HG02610 (cell line): ENCODE data around the gene AACS.
"Not testable (repeated sequence)": the region's sequence is repeated elsewhere in the genome, so short reads cannot be mapped to it uniquely, and the experiment has no call there.

Experiments used
- ATAC-seq: cut with Tn5 transposase; IDR thresholded peaks from one replicate; pipeline ENCODE4 v1.9.1; 2021; ENCODE audit warnings: mild to moderate bottlenecking, moderate library complexity; ENCODE audit not compliant: unreplicated experiment

Gene AACS

GRCh38 chr12:125090437-125090836, 25.2 kb downstream of the AACS start:
- ATAC-seq: no peak

DNA sequence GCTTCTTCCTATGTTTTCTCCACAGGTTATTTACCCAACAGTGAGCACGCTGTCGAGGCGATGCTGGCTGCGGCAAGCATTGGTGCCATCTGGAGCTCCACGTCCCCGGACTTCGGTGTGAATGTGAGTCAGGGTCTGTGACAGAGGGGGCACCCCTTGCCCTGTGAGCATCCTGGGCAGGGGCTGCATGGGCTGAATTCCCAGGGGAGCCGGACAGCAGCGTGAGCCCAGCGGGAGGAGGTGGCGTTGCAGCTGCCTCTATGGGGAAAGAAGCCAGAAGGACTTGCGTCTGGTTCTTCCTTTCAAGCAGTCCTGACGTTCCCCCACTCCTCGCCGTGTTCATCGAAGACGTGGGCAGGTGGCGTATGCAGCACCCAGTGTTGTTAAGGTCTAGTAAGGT, 26.2 kb downstream of the AACS start:
- ATAC-seq: no peak

GRCh38 chr12:125092108-125092871, 27.1 kb downstream of the AACS start:
- ATAC-seq: no peak

- ATAC-seq: no peak
These were observed 27.8 kb downstream of the AACS start for GRCh38 chr12:125092872-125093680.

- no peak for ATAC-seq
These were observed 28.6 kb downstream of the AACS start for GRCh38 chr12:125093681-125094330.

DNA sequence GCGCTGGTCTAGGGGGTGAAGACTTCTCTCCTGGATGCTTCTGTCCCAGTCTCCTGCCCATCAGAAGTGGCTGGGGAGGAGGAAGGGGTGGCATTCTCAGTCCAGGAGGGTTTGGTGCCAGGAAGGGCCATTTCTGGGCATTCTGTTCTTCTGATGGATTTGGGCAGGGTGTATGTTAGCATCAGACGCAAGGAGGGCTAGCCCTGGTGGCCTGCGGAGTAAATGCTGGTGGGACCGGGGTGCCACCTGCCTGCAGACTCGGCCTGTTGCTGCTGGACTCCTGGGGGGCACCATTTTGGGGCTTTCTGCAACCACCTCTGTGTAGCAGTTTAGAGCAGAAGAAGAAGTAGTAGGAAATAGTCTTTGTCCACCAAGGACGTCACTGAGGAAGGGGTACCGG, 31.7 kb downstream of the AACS start:
- no peak for ATAC-seq

- ATAC-seq: no peak
These were observed 32.2 kb downstream of the AACS start for GRCh38 chr12:125097427-125097826.

- no peak for ATAC-seq
These were observed 33.6 kb downstream of the AACS start for GRCh38 chr12:125098676-125099408.

DNA sequence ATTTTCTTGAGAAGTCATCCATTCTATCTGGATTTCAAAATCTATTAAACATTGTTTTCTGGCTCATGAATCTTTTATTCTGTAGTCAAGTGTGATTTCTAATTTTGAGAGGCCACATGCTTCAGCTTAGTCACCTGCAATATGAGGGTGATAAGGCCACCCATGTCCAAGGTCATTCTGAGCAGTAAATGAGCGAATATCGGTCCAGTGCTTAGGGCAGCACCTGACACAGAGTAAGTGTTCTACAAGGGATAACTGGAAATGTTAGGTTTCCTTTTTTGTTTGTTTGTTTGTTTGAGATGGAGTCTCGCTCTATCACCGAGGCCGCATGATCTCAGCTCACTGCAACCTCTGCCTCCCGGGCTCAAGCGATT, 34.2 kb downstream of the AACS start:
- no peak for ATAC-seq

DNA sequence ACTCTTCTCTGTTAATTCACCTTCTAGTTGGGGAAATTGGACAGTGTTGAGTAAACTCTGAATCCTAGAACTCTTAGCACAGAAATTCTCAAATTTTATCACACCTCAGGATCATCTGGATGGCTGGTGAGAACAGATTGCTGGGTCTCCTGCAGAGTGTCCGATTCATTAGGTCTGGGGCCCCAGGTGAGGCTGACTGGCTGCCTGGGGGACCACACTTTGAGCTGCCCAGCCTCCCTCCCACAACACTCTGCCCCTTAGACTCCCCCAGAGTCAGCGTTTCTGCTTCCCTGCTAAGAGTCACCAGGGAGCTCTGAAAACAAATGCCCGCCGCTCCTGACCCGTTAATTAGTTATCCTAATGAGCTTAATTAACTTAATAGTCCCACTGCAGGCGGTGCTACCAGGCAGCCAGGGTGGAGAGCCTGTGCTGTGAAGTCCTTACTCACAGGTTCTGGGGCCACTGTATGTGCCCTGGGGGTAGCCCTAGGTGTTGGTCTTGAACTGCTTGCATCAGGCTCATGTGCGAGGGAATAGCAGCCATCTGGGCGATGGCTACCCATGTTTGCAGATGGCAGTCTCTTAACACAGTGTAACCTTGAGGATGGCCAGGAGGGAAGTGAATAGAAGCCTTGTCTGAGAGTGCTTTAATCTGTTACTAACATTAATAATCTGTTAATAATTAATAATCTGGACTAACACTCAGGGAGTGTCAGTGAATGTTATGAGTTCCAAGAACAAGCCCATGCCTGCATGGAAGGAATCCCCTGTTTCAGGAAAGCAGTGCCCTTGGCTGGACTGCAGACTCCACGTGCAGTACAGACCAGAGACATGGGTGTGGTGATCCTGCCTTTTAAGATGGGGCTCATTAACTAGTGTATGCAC, 35.6 kb downstream of the AACS start:
- no peak for ATAC-seq

DNA sequence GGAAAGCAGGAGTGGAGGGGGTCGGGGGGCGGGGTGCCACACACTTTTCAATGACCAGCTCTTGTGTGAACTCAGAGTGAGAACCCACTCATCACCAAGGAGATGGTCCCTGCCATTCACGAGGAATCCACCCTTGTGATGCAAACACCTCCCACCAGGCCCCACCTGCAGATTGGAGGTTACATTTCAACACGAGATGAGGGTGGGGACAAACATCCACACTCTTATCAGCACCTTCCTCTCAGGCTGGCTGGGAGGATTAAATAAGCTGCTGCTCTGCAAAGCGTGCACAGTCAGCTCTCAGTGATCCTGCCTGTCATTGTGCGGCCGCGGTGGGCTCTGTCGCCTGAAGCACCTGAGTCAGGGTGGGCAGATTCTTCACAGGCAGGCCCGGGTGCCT, 39.7 kb downstream of the AACS start:
- ATAC-seq: no peak

DNA sequence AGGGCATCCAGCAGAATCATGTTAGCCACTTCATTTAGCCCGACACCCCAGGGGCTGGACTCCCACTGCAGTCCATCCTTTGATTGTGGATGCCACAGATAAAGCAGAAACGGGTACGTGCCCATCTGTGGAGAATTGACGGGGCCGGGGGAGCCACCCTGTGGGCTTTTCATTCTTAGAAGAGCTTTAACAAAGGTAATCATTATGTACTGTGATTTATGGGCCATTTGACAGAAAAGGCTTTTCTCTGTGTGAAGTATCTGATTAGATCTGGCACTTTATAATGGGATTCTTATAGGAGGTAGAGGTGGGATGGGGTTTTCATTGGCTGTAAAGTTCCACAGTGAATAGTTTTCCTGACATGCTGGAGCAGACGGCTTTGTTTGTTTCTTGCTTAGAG, 40.4 kb downstream of the AACS start:
- no peak for ATAC-seq

GRCh38 chr12:125110641-125111360, 45.6 kb downstream of the AACS start:
- no peak for ATAC-seq

DNA sequence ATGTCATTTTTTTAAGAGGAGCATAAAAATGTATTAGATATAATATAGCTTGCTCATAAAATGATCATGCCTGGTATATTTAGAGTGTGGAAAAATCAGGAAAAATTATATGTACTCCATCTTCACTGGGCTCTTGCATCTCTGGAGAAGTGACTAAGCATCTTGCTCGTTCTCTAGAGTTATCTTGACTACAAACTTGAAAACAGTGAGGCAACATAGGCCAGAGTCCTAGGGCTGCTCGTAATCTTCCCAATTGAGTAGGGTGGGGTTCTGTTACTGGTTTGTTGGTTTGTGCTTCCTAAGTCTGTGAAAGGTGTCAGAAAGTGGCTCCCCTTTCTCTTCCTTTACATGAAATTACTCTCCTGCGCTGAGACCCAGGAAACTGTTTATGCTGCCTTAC, 46.2 kb downstream of the AACS start:
- ATAC-seq: no peak

DNA sequence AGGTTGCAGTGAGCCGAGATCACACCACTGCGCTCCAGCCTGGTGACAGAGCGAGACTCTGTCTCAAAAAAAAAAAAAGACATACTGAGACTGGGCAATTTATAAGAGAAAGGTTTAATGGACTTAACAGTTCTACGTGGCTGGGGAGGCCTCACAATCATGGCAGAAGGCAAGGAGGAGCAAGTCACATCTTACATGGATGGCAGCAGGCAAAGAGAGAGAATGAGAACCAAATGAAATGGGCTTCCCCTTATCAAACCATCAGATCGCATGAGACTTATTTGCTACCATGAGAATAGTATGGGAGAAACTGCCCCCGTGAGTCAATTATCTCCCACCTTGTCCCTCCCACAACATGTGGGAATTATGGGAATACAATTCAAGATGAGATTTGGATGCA, 47.4 kb downstream of the AACS start:
- ATAC-seq: not testable (repeated sequence)

DNA sequence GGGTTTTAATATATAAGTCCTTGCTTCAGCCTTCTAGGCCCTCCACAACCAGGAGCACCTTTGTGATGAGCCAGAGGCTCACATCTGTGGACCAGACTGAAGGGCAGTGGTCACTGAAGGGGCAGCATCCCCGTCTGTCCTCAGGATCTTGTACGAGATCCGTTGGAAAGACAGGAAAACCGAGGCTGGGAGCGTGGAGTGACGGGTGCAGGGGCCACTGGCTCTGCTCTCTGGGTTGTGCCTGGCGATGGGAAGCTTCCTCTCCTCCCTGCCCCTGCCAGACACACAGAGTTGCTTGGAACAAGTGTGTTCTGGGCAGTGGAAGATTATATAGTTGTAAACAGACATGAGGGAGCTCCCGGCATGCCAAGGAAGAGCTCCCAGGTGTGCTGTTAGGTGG, 48.0 kb downstream of the AACS start:
- ATAC-seq: no peak

DNA sequence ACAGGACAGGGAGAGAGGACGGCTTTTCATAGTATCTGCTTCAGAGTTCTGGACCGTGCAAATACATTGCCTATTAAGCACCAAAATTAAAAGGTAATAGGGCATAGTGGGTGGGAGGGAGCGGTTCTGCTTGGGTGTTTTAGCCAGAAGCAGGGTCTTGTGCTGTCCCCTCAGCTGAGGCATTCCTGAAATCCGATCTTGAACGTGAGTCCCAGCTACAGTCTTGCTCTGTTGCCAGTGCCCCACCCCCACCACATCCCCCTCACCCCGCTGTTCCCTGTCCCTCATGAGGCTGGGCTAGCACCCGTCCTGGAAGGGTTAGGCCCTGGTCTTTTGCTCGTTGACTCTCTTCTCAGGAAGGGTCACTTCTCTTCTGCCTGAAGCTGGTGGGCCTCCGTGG, 48.6 kb downstream of the AACS start:
- ATAC-seq: no peak

DNA sequence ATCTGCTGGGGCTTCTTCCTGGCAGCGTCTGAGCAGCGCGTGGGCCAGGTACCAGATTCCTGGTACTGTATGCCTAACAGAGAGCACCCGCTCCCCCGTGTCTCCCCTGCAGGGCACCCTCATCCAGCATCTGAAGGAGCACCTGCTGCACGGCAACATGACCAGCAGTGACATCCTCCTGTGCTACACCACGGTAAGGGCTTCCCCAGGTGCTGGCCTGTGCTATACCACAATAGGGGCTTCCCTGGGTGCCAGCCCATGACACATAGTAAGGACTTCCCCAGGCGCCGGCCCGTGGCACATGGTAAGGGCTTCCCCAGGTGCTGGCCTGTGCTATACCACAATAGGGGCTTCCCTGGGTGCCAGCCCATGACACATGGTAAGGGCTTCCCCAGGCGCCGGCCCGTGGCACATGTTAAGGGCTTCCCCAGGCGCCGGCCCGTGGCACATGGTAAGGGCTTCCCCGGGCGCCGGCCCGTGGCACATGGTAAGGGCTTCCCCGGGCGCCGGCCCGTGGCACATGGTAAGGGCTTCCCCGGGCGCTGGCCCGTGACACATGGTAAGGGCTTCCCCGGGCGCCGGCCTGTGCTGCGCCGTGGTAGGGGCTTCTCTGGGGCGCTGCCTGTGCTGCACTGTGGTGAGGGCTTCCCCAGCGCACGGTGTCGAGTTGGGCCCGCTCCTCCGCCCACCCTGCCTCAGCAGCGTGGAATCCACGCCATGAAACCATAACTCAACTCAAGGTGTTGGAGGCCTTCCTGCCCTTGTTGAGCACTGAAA, 49.3 kb downstream of the AACS start:
- peak; percentile 74 for ATAC-seq

DNA sequence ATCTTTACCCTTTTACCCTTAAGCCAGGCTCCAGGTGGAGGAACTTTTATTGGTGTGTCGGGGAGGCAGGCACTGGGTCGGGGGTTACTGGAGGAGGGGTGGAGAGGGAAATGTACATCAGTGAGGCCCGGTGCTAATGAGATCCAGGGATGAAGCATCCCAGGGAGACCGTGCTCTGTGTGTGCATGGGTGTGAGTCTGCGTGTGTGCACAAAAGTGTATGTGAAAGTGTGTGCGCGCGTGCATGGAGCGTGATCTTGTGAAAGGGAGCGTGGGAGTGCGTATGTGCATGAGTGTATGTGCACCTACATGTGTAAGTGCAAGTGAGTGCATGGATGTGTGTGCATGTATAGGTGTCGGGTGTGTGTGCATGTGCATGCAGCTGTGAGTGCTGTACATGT, 55.3 kb downstream of the AACS start:
- ATAC-seq: no peak
